K562 (cell line): ENCODE measurements around the gene CEP68. TPM values are rescaled to one million over a fixed set of nuclear protein-coding genes. Genes with fewer than 3 reads are reported as not detected.

Experiments
- ARID1B ChIP-seq: fragments of 450-650 bp; IDR thresholded peaks from 2 replicates; pipeline ENCODE4 v1.6.1; 2016; ENCODE audit warnings: antibody characterized with exemption, mild to moderate bottlenecking, inconsistent platforms
- CC2D1A ChIP-seq: fragments of 450-650 bp; IDR thresholded peaks from 2 replicates; pipeline ENCODE4 v1.6.1; 2017; ENCODE audit warnings: mild to moderate bottlenecking
- DLX4 ChIP-seq: fragments of 250-450 bp; sonication (Bioruptor Pico); IDR thresholded peaks from 2 replicates; pipeline ENCODE4 v1.6.1; 2021; ENCODE audit warnings: mild to moderate bottlenecking
- ELK1 ChIP-seq: sonication (generic); formaldehyde crosslinking; IDR thresholded peaks from 2 replicates; pipeline ENCODE4 v1.8.1; 2022; ENCODE audit warnings: missing genetic modification reagents
- ESRRA ChIP-seq: fragments of 450-650 bp; IDR thresholded peaks from 2 replicates; pipeline ENCODE4 v1.6.1; 2014; ENCODE audit warnings: low read depth, mild to moderate bottlenecking, moderate library complexity, borderline replicate concordance
- GATAD2B ChIP-seq: fragments of 450-650 bp; IDR thresholded peaks from 2 replicates; pipeline ENCODE4 v1.6.1; 2017; ENCODE audit warnings: mild to moderate bottlenecking, borderline replicate concordance
- KLF16 ChIP-seq: IDR thresholded peaks from 2 replicates; pipeline ENCODE4 v1.6.1; 2016; ENCODE audit warnings: antibody characterized with exemption
- POLR2B ChIP-seq: fragments of 450-650 bp; IDR thresholded peaks from 2 replicates; pipeline ENCODE4 v1.6.1; 2018; ENCODE audit warnings: low read depth; ENCODE audit not compliant: partially characterized antibody
- REST ChIP-seq, 2 experiments: fragments of 450-650 bp; formaldehyde crosslinking in 1 of 2; IDR thresholded peaks; 2 replicates each; pipeline versions ENCODE4 v1.4.0 to v1.6.1; 2014 to 2020; ENCODE audit warnings: mild to moderate bottlenecking in 2 of 2, borderline replicate concordance in 1 of 2, low read depth in 1 of 2
- SMARCB1 ChIP-seq: IDR thresholded peaks from 2 replicates; pipeline ENCODE4 v1.6.1; 2011; ENCODE audit warnings: improper control_type of control experiment, low read depth; ENCODE audit not compliant: insufficient read length
- TRIM25 ChIP-seq: fragments of 450-650 bp; IDR thresholded peaks from 2 replicates; pipeline ENCODE4 v1.7.0; 2016; ENCODE audit warnings: borderline replicate concordance
- ZNF24 ChIP-seq: fragments of 450-650 bp; IDR thresholded peaks from 2 replicates; pipeline ENCODE4 v1.6.1; 2016
- ZNF263 ChIP-seq: sonication (generic); formaldehyde crosslinking; IDR thresholded peaks from 2 replicates; pipeline ENCODE4 v1.8.0; 2022; ENCODE audit warnings: mild to moderate bottlenecking, missing genetic modification reagents, borderline replicate concordance
- polyA plus RNA-seq, 8 experiments: library from polyadenylated mRNA; depleted of rRNA in 4 of 8; stranded (reverse) in 5 of 8; unstranded in 3 of 8; fragments of >200 nt; fragmentation: Nextera tagmentation in 2 of 8; fragmentation: Illumina TruSeq in 1 of 8; extraction: Ambion mirVana in 2 of 8; extraction: Trizol in 1 of 8; gene quantifications; 2 replicates each; pipeline versions ENCODE4 v1.2.1 to v1.2.3, GENCODE V29; 2011 to 2014; ENCODE audit warnings: inconsistent platforms in 1 of 8, missing spikeins in 1 of 8
- total RNA-seq, 7 experiments: library from RNA; depleted of rRNA in 6 of 7; stranded (reverse); fragments of >200 nt in 6 of 7; fragmentation: Illumina TruSeq in 2 of 7; extraction: Trizol in 2 of 7; gene quantifications; 2 replicates each; pipeline versions ENCODE4 v1.2.1 to v1.2.3, GENCODE V29; 2011 to 2021; ENCODE audit warnings: low replicate concordance in 1 of 7

Gene CEP68
- total and polyA plus RNA-seq, 9 of the 15 experiments (the other 6 are each of a cell fraction or from before 2014, with no cell fraction given): 1.4 to 8.5 (median 5.2) TPM

GRCh38 chr2:65040400-65041261, 15.6 kb upstream of the CEP68 start (continued):
- TF ChIP-seq REST (IDR thresholded peaks at IDR 0.05; ENCODE audit: borderline replicate concordance) (peak; percentile 91), REST (CRISPR knock-in tag; IDR thresholded peaks at IDR 0.05; ENCODE audit: low read depth) (no peak), ZNF263 (peak; percentile 35; the same call in 1 of the 2 replicates), GATAD2B (0 out of 2 replicates have a peak, but pooled peaks have one; percentile 63), CC2D1A (peak; percentile 79), TRIM25 (no peak), KLF16 (peak; percentile 84), ELK1 (CRISPR knock-in tag) (no peak), ESRRA (peak; percentile 55; the same call in 1 of the 2 replicates), SMARCB1 (no peak), ZNF24 (no peak), DLX4 (CRISPR knock-in tag) (no peak), ARID1B (peak; percentile 35; the same call in 1 of the 2 replicates), POLR2B (no peak)
